Uterus (tissue), 4 donors: ENCODE data around the gene FEM1B. TPM values are rescaled to one million over a fixed set of nuclear protein-coding genes. Genes with fewer than 3 reads are reported as not detected.
A peak's percentile ranks its signal among the peaks of the same experiment; 100 is the strongest.

Experiments
- DNase-seq, 2 donors: peaks; one replicate each; pipeline ENCODE4 v3.0.0-alpha.2; 2019 to 2020
- H3K27ac ChIP-seq, 2 donors: fragments of 200-600 bp; sonication (generic); 1 replicate in 1 of 2; 2 replicates in 1 of 2; pipeline ENCODE4 v1.5.1; 2016 to 2018
- H3K27me3 ChIP-seq, 2 donors: fragments of 200-600 bp; sonication (generic); one replicate each; pipeline ENCODE4 v1.5.1; 2018 to 2019; ENCODE audit warnings: control low read depth in 1 of 2
- H3K36me3 ChIP-seq, 2 donors: fragments of 200-600 bp; sonication (generic); one replicate each; pipeline ENCODE4 v1.5.1; 2019; ENCODE audit warnings: control low read depth in 1 of 2
- H3K4me1 ChIP-seq, 2 donors: fragments of 200-600 bp; sonication (generic); one replicate each; pipeline ENCODE4 v1.5.1; 2018 to 2019; ENCODE audit warnings: control low read depth in 1 of 2
- H3K4me3 ChIP-seq, 2 donors: fragments of 200-600 bp; sonication (generic); 1 replicate in 1 of 2; 2 replicates in 1 of 2; pipeline ENCODE4 v1.5.1; 2018 to 2019; ENCODE audit warnings: mild to moderate bottlenecking in 1 of 2
- H3K9me3 ChIP-seq, 2 donors: fragments of 200-600 bp; sonication (generic); one replicate each; pipeline ENCODE4 v1.5.1; 2019; ENCODE audit warnings: control low read depth in 1 of 2
- CTCF ChIP-seq, 4 experiments: fragments of 200-600 bp in 2 of 4; fragments of 450-650 bp in 2 of 4; sonication (generic) in 2 of 4; IDR thresholded peaks; one replicate each; pipeline ENCODE4 v1.5.1; 2016 to 2019; ENCODE audit warnings: antibody characterized with exemption in 4 of 4, mild to moderate bottlenecking in 2 of 4, moderate library complexity in 1 of 4
- POLR2A ChIP-seq, 2 donors: fragments of 450-650 bp; IDR thresholded peaks; one replicate each; pipeline ENCODE4 v1.6.1; 2016; ENCODE audit warnings: antibody characterized with exemption in 2 of 2, mild to moderate bottlenecking in 1 of 2, moderate library complexity in 1 of 2
- intact Hi-C: fragments of 100-400 bp; cut with DNase I; formaldehyde crosslinking; loops from one replicate; pipeline ENCODE4 v1.15.1; 2023; ENCODE audit warnings: low total_unique reads
- total RNA-seq, 4 donors: library from RNA; depleted of rRNA in 3 of 4; stranded (reverse); fragments of >200 nt in 3 of 4; gene quantifications; one replicate each; pipeline versions ENCODE4 v1.1.0 to v1.2.4, GENCODE V29; 2014 to 2023
- donor health status: DM: yes; HTN: yes; CAD: no.

FEM1B gene
- total RNA-seq, 4 donors from 2014 or later, result 39.4 to 130 (median 77.4) TPM

- Histone ChIP-seq H3K27me3 (no peaks in the 10 kb centered on the region), H3K4me1 (peaks cover 0 to 8% of the 10 kb centered on the region in 2 donors), H3K4me3 (no peak overlapping the region), H3K9me3 (no peaks in the 10 kb centered on the region), H3K36me3 (no peaks in the 10 kb centered on the region), H3K27ac (peak overlapping the region in 1 of 2 donors; percentile 31)
- TF ChIP-seq POLR2A (IDR thresholded peaks at IDR 0.05) (no peak), CTCF (IDR thresholded peaks at IDR 0.05) (no peak)
- no peak for DNase-seq
- intact Hi-C loops, result no loop called here
Measured at GRCh38 chr15:68292157-68292781, 14.7 kb downstream of the FEM1B start.

DNA sequence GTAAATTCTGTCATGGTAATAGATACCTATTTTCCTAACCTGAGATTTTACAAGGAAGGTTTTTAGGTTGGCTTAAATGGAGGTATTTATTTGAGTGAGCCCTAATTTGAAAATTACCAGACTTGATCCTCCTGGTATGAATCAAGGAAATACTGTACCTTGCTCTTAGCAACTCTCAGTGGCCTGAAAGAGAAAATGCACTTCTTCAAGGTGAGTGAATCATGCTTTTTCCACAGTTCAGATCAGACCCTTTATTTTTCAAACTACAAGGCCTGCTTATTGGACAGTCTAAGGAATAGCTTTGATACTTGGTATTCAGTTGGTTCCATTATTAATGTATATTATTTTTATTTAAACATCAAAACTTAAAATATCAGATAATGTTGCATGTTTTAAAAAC, 15.4 kb downstream of the FEM1B start:
- DNase-seq, result no peak
- Histone ChIP-seq H3K4me1 (peaks cover 0 to 8% of the 10 kb centered on the region in 2 donors), H3K36me3 (no peaks in the 10 kb centered on the region), H3K27ac (peak overlapping the region in 1 of 2 donors; percentile 31), H3K9me3 (no peaks in the 10 kb centered on the region), H3K27me3 (no peaks in the 10 kb centered on the region), H3K4me3 (no peak overlapping the region)
- intact Hi-C loops, result no loop called here
- TF ChIP-seq CTCF (IDR thresholded peaks at IDR 0.05), result no peak
- TF ChIP-seq POLR2A (IDR thresholded peaks at IDR 0.05), result no peak

DNA sequence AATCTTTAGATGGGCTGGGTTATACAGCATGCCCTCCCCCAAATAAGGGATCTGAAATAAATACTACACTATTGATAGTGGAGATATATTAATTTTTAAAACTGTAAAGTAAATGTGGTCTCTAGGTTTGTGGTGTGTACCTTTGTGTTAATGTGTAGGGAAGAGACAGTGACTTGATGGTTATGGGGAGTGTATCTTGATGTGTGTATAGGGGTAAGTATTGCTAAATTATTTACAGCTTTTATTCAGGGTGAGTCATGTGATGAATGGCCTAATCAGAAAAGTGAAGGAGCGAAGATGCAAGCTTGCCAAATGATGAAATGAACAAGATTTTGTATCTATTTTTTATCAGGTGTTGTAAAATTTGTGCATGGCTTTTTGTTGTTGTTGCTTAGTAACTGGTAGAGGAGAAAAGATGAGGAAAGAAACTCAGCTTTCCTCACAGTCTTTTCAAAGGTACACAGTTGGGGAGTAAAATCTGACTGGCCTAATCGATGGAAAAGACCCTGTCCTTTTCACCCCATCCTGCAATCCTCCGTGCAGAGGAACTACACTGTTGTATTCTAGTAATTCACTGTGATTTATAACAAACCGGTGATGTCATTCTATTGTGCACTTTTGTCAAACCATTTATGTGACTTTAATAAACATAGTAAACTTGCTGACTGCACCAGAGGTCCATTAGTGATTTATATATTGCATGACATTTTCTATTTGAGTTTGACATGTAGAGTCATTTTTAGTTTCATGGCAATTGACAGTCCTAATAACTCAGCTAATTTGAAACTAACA, 17.7 kb downstream of the FEM1B start:
- H3K4me1 ChIP-seq, result peaks cover 0 to 13% of the 10 kb centered on the region in 2 donors
- peak overlapping the region; percentile 49 to 65 for H3K27ac ChIP-seq
- no peak for TF ChIP-seq POLR2A (IDR thresholded peaks at IDR 0.05)
- TF ChIP-seq CTCF (IDR thresholded peaks at IDR 0.05), result no peak
- no peaks in the 10 kb centered on the region for H3K27me3 ChIP-seq
- no peaks in the 10 kb centered on the region for H3K9me3 ChIP-seq
- no peaks in the 10 kb centered on the region for H3K36me3 ChIP-seq
- H3K4me3 ChIP-seq, result no peak overlapping the region
- DNase-seq, result no peak
- intact Hi-C loops, result no loop called here

- Histone ChIP-seq H3K4me3 (no peak overlapping the region), H3K9me3 (no peaks in the 10 kb centered on the region), H3K27me3 (no peaks in the 10 kb centered on the region), H3K4me1 (peaks cover 0 to 10% of the 10 kb centered on the region in 2 donors), H3K27ac (peak overlapping the region; percentile 70 to 82), H3K36me3 (no peaks in the 10 kb centered on the region)
- TF ChIP-seq CTCF (IDR thresholded peaks at IDR 0.05), result no peak
- TF ChIP-seq POLR2A (IDR thresholded peaks at IDR 0.05), result no peak
- intact Hi-C loops, result no loop called here
- DNase-seq, result no peak
Measured at GRCh38 chr15:68298336-68298735, 20.8 kb downstream of the FEM1B start.

DNA sequence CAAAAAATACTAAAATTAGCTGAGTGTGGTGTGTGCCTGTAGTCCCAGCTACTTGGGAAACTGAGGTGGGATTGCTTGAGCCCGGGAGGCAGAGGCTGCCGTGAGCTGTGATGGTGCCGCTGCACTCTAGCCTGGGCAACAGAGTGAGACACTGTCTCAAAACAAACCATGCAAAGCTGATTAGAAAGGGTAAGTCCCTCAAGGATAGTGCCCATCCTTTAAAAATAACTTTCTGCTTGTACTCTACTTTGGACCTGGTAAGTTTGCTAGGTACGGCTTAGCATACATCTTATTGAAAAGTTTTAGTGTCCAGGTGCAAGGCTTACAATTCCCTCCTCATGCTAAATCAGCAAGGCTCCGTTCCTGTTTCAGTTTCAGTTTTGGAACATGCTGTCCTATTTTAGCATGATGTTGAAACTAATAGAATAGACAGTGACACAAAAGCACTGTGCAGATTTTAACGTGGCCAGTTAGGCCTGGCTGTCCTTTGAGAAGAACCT, 21.4 kb downstream of the FEM1B start:
- peak in 1 of 2 donors; percentile 30 for DNase-seq
- Histone ChIP-seq H3K9me3 (no peaks in the 10 kb centered on the region), H3K27ac (peak overlapping the region; percentile 70 to 82), H3K27me3 (no peaks in the 10 kb centered on the region), H3K4me1 (peaks cover 0 to 10% of the 10 kb centered on the region in 2 donors), H3K36me3 (no peaks in the 10 kb centered on the region), H3K4me3 (peak overlapping the region; percentile 4 to 13)
- intact Hi-C loops, result no loop called here
- TF ChIP-seq CTCF (IDR thresholded peaks at IDR 0.05) (no peak), POLR2A (IDR thresholded peaks at IDR 0.05) (no peak)
